NB4 (cell line): ENCODE results near the gene PDLIM5.

ENCODE experiments used
- POLR2A ChIP-seq: IDR thresholded peaks from 2 replicates; pipeline ENCODE4 v1.6.1; 2011; ENCODE audit warnings: mild to moderate bottlenecking; ENCODE audit not compliant: insufficient read length; ENCODE audit errors: extremely low read depth
- TF ChIP-seq, protein P1 (sequence below): IDR thresholded peaks from one replicate; pipeline ENCODE4 v1.5.1; 2012; ENCODE audit warnings: low read depth, low read length

DNA sequence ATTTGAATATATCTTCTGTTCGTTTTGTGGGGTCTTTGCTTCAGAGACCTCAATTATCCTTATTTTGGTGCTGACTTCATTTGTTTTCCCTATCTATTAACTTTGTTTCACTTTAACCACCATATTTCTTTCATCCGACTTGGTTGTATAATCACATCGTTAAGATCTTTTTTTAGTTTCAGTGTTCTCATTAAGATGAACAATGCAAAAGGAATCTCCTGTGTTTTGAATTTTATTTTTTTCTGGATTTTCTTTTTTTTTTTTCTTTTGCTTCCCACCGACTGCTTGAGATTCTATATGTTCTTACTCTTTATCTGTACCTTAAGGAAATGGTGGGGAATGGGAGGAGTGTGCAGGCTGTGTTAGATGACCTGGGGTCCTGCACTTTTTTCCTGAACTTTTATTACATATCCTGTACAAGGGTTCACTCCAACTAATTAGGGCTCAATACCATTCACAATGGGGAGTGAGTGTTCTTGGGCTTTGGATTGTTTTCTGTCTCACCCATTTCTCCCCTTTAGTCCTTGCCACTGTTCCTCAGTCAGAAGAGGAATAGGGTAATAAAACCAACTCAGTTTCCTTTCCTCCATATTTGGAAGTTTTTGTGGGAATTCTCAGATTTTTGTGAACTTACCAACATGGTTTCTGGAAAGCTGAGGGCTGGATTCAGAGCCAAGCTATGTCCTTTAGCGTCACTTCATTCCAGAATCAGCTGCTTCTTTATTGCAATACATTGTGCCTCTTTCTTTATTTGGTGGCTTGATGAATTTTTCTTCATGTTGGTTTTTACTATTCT is 262.8 kb downstream of the PDLIM5 start:
- TF ChIP-seq, protein P1, sequence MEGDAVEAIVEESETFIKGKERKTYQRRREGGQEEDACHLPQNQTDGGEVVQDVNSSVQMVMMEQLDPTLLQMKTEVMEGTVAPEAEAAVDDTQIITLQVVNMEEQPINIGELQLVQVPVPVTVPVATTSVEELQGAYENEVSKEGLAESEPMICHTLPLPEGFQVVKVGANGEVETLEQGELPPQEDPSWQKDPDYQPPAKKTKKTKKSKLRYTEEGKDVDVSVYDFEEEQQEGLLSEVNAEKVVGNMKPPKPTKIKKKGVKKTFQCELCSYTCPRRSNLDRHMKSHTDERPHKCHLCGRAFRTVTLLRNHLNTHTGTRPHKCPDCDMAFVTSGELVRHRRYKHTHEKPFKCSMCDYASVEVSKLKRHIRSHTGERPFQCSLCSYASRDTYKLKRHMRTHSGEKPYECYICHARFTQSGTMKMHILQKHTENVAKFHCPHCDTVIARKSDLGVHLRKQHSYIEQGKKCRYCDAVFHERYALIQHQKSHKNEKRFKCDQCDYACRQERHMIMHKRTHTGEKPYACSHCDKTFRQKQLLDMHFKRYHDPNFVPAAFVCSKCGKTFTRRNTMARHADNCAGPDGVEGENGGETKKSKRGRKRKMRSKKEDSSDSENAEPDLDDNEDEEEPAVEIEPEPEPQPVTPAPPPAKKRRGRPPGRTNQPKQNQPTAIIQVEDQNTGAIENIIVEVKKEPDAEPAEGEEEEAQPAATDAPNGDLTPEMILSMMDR: no peak
- no peak for TF ChIP-seq POLR2A
